GM18517 (cell line): ENCODE data around the gene C20orf96.

Source experiments
- ATAC-seq: cut with Tn5 transposase; IDR thresholded peaks from one replicate; pipeline ENCODE4 v1.9.1; 2021; ENCODE audit warnings: mild to moderate bottlenecking, moderate library complexity; ENCODE audit not compliant: unreplicated experiment

The C20orf96 gene

GRCh38 chr20:312866-313265 is 22.3 kb upstream of the C20orf96 start:
- ATAC-seq = no peak

- no peak for ATAC-seq
These were observed 21.5 kb upstream of the C20orf96 start for GRCh38 chr20:312067-312466.

- no peak for ATAC-seq
These were observed 21.1 kb upstream of the C20orf96 start for GRCh38 chr20:311609-312008.

- no peak for ATAC-seq
These were observed 20.1 kb upstream of the C20orf96 start for GRCh38 chr20:310645-311044.

GRCh38 chr20:309841-310644 is 19.5 kb upstream of the C20orf96 start:
- ATAC-seq = peak; percentile 95

DNA sequence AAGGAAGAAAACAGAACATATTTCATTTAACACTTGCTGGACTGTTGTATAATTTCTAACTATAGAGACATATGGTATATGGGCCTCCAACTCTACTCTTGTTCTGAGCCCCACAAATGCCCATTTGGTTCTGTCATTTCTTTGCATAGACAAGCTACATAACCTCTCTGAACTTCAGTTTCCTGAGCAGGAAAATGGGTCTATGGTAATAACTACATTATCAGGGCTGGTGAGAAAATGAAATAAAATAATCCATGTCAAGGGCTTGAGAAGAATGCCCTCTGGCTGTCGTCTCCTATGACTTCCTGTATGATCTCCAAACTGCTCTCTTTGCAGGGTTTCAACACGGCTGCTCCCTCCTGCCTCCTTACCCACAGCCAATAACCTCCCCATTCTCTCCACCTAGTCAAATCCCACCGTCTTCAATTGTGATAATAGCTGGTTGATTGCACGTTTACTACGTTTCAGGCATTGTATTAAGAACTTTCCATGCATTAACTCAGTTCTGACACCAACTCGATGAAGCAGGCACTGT is 18.8 kb upstream of the C20orf96 start:
- no peak for ATAC-seq

GRCh38 chr20:308427-309038 is 18.0 kb upstream of the C20orf96 start:
- no peak for ATAC-seq

DNA sequence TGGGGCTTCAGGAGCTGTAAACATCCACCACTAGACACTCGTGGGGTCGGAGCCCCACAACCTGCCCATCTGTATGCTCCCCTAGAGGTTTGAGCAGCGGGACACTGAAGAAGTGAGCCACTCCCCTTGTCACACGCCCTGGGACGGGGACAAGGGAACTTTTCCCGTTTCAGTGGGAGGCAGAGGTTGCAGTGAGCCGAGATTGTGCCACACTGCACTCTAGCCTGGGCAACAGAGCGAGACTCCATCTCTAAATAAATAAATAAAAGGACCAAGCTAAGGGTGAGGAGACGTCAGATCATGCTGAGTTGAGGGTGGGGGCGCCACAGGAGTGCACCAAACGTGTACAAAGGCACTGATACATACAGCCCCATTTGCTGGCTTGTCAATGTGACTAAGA is 15.2 kb upstream of the C20orf96 start:
- ATAC-seq = no peak

GRCh38 chr20:301886-302848 is 11.6 kb upstream of the C20orf96 start:
- ATAC-seq = no peak

GRCh38 chr20:300345-300990 is 9.9 kb upstream of the C20orf96 start:
- no peak for ATAC-seq

GRCh38 chr20:298776-299391 is 8.3 kb upstream of the C20orf96 start:
- no peak for ATAC-seq

- ATAC-seq = peak; percentile 15
These were observed 7.6 kb upstream of the C20orf96 start for GRCh38 chr20:297925-298775.

- ATAC-seq = peak; percentile 76
These were observed 6.8 kb upstream of the C20orf96 start, which contains the start of gene ZCCHC3 for GRCh38 chr20:297098-297924. ZCCHC3 (plus strand) TSS chr20:297570; CDS start chr20:297587, 17 bp downstream.

- ATAC-seq = no peak
These were observed 5.3 kb upstream of the C20orf96 start for GRCh38 chr20:295804-296203.

- ATAC-seq = no peak
These were observed 4.1 kb upstream of the C20orf96 start for GRCh38 chr20:294602-295001.

DNA sequence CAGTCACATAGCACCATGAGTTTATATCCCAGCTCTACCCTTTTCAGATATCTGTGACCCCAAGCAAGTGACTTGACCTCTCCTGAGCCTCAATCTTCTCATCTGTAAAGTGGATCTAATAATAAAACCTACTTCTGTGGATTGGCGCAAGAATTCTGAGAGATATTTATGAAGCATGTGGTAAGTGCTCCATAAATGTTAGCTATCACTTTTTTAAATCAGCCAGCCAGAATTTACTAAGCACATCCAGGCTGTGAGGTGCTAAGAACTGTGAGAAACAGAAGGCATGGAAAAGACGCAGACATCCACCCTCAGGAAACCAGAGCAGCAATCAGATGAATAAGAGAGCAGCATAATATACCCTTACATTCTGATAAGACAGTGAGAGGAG is 862 bp downstream of the C20orf96 start:
- ATAC-seq = no peak

- no peak for ATAC-seq
These were observed 1.4 kb downstream of the C20orf96 start for GRCh38 chr20:288956-289692.

- ATAC-seq = no peak
These were observed 4.0 kb downstream of the C20orf96 start for GRCh38 chr20:286508-286907.
